ENCODE results near the gene CAPSL. TPM values are rescaled to one million over a fixed set of nuclear protein-coding genes. Genes with fewer than 3 reads are reported as not detected.

Gene CAPSL
- not detected in 2 replicates for total RNA-seq

GRCh38 chr5:35938568-35939227 lies at the start of gene CAPSL:
TSS of gene CAPSL (minus strand) at chr5:35938622. CDS start at chr5:35921120, 17,502 bp downstream.

DNA sequence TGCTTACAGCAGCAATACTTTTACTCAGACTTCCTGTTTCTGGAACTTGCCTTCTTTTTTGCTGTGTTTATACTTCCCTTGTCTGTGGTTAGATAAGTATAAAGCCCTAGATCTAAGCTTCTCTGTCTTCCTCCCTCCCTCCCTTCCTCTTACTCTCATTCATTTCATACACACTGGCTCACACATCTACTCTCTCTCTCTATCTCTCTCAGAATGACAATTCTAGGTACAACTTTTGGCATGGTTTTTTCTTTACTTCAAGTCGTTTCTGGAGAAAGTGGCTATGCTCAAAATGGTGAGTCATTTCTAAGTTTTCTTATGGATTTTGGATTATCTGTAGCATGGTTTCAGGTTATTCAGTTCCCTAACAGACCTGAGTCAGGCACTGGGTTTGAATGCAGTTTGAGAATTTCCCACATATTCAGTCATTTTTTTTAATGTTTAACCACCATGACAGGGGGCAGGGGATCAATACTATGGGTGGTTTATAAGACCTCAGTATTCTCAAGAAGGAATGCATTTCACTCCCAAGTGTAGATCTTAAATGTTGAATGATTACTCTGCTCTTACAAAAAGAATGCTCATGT lies 81.6 kb downstream of the CAPSL start, which contains the start of gene IL7R:
IL7R (plus strand) TSS at position 127 of the 587 bp plus-strand sequence; CDS start at position 214, 87 bp downstream.

Other genes starting within 250 kb of the CAPSL start
- 1.3 and 5.5 TPM in 2 replicates for gene IL7R, start 81.7 kb downstream of the CAPSL start, total RNA-seq
- not detected in 2 replicates for gene UGT3A1, start 52.8 kb upstream of the CAPSL start, total RNA-seq
- not detected in 2 replicates for gene UGT3A2, start 128.3 kb upstream of the CAPSL start, total RNA-seq
- 5.5 and 7.9 TPM in 2 replicates for gene LMBRD2, start 213.3 kb upstream of the CAPSL start, total RNA-seq
- 28.6 and 42.2 TPM in 2 replicates for gene SKP2, start 213.5 kb upstream of the CAPSL start, total RNA-seq